CD4-positive, alpha-beta T cell treated with Interleukin-21 for 1 hour (primary cell): ENCODE measurements around the gene MPP1.

ENCODE experiments used
- DNase-seq: peaks from one replicate; pipeline ENCODE4 v3.0.0-alpha.2; 2020

MPP1 gene

GRCh38 chrX:154812341-154813101 is 7.2 kb upstream of the MPP1 start:
- no peak for DNase-seq

- DNase-seq: no peak
Observed at GRCh38 chrX:154809939-154810665, 4.8 kb upstream of the MPP1 start.

- DNase-seq: no peak
Observed at GRCh38 chrX:154806837-154807501, 1.7 kb upstream of the MPP1 start.

- no peak for DNase-seq
Observed at GRCh38 chrX:154805696-154806091, 409 bp upstream of the MPP1 start.

- no peak for DNase-seq
Observed at GRCh38 chrX:154804261-154804956, 876 bp downstream of the MPP1 start.

GRCh38 chrX:154802947-154803346 is 2.3 kb downstream of the MPP1 start:
- DNase-seq: no peak

DNA sequence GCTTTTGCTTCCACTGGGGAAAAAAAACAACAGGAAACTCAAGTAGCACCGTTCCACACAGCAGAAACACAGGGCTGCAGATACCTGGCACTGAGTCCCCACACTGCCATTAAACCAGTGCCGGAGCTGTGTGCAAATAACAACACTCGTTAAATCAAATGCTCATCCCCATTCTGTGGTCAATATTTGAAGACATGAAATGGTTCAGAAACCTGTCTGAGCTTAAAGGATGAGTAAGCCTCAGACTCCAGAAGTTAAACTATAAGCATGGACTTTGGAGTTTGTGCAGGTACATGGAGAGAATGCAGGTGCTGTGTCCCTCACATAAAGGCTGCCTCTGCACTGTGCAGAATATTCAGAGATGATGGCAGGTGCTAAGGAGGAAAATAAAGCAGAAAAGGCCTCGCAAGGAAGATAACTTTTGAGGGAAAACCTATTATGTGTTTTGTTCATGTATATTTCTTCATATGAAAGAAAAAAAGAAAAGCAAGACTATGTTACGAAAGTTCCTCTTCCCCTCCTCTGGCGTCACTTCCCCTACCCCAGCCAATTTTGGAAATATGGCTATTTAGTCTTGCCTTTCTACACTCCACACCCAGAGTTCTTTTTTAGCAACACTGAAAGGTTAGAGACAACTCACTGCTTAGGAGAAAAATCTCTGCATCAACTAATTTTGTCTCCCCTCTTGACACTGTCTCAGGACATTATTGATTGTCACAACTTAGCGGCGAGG is 4.6 kb downstream of the MPP1 start:
- no peak for DNase-seq

DNA sequence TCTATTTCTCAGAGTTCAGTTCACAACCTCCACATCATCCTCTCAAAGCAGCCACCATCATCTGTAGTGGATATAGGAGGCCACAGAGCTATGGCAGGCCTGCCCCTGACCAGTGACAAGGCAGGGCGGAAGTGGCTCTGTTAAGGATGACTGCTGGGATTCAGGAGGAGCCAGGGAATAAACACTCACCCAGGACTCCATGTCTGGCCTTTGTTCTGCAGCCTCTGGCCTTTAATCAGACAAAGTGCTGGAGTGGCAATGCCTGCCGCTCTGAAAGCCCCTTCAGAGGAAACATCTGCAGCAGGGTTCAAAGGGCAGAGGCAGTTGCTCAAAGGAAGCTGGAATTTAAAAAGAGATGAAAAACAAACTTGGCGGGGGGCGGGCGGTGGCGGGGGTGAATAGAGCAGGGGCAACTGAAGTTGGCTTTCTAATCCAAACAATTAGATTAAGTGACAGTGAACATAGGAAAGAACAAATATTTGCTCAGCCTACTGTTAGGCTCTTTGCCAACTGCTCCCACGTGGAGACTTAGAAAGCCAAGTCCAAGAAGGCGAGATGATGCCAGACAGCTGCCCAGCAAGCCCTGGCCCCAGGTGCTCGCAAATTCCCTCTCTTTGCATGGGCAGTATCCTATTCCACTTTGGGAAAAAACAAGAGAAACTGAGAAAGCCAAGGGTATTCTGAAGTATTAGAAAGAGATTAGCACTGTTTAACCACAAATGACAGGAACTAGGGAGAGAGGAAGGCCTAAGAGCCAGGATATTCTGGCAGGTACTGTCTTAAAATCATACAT is 5.5 kb downstream of the MPP1 start:
- no peak for DNase-seq

DNA sequence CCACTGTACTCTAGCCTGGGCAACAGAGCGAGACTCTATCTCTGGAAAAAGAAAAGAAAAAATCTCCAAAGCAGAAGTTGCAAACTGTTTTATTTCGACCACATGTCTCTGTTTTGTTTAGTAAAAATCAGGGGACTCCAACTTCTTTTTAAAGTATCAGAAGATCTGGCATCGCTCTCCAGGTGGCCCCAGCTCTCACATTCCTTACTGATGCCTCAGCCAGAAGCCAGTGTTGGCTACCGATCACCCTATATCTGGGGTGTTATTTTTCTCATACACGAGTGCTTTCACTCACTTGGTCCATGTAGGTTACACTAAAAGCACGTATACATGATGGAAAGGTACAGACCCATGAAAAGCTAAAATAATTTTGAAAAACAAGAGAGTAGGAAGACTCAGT is 8.3 kb downstream of the MPP1 start:
- no peak for DNase-seq

DNA sequence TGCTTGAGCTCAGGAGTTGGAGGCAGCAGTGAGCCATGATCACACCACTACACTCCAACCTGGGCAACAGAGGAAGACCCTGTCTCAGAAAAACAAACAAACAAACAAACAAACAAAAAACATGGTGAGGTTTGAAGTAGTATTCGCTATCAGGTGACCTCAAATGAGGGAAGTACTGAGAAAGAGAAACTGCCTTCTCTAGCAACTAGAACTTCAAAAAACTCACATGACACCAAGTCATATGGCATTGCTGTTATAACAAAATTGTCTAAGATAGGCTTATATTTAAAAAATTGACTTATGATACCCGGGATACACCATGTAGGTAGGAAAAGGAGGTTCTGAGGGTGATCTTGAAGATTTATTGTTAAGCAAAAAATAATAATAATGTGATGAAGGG is 10.3 kb downstream of the MPP1 start:
- no peak for DNase-seq

DNA sequence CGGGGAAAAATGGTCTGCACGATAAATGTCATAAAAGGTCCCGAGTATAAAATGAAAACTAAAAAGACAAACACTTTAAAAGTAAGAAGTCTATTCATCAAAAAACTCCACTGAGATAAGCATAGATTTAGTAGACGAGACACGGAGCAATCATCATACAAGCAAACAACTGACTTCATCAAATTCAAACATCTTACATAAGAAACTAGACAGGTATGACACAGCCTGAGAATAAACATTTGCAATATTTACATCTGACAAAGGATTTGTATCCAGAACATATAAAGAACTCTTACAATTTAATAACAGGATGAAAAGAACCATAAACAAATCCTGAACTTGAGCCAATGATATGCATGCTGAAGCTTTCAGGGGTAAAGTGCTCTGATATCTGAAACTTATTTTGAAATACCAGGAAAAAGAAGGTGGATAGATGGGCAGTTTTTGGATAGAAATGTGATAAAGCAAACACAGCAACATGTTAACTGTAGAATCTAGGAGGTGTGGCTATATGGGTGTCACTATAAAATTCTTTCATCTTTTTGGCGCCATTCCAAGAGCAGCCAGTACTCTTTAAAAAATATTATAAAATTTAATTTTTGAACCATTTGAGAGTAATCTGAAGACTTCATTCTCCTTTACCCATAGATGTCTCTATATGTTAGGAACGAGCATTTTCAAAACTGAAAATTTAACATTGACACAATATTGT is 12.0 kb downstream of the MPP1 start:
- no peak for DNase-seq

GRCh38 chrX:154791939-154792338 is 13.3 kb downstream of the MPP1 start:
- DNase-seq: no peak

DNA sequence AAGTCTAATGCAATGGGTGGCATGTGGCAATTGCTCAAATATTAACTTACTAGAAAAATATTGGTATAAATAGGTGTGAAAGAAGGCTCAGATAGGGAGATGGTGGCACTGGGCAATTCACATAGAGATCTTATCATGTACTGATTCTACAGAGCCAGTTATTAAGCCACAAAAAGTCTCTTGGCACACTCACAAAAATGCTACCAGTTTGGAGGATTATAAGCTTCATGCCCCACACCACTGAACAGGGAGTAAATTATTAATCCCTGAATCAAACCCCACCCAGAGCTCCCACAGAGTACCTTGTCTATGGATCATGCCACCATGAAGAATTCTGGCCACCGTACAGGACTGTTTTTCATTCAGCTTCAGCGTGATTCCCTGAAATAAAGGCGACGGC is 13.8 kb downstream of the MPP1 start:
- DNase-seq: no peak

DNA sequence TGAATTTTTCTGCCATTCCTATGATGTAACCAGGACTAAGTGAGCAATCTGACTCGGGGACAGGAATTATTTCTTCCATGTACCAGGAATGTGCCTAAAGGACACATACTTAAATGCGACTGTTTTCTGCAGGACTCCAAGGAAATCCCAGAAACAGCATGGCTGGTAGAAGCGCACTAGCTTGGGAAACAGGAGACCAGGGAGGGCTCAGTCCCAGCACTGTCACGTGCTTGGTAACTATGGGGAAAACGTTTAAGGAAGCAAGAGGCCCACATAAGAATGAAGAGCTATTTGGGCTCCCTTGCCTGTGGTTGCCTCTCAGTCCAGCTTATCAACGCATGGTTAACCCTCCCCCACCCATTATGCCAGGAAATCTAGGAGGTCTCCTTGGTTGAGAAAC is 19.6 kb downstream of the MPP1 start:
- no peak for DNase-seq

DNA sequence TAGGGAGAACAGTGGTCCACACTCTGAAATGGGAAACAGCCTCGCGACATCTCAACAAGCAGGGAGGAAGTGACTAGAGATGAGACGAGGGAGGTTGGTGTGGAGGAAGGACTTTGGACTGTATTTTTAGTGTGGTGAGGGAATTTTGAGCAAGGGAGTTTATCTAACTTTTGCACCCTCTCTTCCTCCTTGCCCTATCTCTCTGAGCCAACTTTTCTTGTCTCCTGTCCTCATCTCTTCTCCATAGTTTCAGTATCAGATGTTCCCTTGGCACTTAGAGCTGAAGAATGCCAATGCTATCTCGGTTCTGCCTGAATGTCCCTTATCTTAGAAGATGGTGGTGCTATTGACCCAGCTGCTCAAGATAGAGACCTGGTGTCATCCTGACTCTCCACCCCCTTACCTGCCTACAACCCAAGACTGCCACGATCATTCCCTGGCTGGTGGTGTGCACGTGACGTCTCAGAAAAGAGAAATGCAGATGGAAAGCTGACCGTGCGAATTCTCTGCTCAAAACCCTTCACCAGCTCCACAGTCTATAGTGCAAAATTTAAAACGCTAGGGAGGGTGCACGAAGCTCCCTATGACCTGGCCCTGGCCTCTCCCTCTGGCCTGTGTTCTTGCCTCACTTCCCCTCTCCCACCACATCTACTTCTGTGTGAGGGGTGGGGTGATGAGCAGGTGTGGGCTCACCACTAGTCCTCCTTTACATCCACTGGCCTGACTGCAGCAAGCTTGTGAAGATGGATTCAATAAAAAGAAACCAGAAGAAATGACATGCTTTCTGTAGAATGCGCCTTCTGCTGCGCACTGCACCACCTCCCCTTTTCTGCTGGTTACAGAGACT is 20.9 kb downstream of the MPP1 start:
- no peak for DNase-seq

GRCh38 chrX:154780968-154781367 is 24.3 kb downstream of the MPP1 start:
- DNase-seq: no peak

DNA sequence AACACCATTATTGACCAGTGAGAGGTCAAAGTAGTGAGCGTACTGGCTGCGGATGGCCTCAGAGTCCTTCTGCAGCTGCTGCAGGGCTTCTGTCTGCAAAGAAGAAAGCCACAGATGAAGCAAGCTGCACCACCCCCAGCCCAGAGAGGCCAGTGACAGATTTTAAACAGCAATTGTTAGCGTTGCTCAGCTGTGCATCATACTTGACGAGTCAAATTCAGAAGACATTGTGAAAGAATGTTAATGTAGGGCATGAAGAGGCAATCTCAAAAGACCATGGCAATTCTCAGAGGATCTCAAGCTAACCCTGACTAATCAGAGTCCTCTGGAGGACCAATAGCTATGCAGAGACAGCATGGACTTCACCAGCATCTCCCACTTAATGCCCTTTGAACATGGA is 26.0 kb downstream of the MPP1 start:
- no peak for DNase-seq

DNA sequence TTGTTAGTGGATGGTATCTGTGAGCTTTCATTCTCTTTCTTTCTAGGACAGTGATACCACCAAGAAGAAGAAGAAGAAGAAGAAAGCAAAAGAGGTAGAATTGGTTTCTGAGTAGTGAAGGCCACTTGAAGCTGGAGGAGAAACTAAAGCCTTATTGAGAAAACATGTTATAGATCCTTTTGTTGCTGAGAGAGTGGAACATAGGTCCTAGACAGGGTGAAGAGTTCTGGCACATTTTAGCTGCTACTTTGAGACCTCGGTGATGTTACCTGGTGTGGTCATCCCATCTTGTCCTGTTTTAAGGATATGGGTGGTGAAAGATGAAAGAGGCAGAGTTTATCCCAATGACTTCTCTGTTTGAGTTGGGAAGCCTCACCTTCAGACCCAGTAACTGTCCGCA is 28.5 kb downstream of the MPP1 start:
- DNase-seq: no peak

DNA sequence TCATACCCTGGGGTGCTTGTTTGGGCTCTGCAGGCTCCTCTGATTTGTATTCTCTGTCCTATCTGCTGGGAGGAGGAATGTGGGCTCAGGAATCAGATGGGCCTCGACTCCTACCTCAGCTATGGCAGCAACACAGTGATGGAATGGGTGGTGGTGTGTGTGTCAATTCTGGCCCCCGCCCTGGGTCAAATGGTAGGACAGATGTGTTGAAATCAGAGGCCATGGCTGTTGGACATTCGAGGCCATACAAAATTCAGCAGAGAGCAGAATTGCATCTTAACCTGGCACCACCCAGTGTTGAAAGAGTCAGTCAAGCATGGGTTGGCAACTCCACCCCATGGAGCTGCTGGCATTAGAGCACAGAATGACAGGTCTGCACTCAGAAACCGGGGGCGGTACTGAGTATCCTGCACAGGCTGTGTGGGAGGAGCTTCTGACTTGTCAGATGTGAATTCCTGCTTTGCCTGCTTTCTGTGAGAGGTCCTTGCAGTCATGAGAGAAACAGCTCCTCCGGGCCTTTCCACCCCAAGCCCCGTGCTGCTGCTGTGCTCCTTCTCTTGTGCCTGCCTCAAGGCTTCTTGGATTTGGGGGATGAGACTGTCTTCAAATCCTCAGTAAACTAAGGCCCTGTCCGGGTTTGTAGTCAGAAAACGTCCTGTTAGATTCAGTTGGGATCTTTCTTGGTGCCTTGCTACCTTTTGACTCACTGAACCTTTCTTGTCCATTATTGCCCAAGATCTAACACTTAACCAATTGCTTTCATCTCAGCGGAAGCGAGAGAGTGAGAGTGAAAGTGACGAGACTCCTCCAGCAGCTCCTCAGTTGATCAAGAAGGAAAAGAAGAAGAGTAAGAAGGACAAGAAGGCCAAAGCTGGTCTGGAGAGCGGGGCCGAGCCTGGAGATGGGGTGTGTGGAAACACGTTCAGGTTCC is 29.6 kb downstream of the MPP1 start:
- DNase-seq: no peak
